Measurements from ENCODE around the gene NR1D1.

The NR1D1 gene

DNA sequence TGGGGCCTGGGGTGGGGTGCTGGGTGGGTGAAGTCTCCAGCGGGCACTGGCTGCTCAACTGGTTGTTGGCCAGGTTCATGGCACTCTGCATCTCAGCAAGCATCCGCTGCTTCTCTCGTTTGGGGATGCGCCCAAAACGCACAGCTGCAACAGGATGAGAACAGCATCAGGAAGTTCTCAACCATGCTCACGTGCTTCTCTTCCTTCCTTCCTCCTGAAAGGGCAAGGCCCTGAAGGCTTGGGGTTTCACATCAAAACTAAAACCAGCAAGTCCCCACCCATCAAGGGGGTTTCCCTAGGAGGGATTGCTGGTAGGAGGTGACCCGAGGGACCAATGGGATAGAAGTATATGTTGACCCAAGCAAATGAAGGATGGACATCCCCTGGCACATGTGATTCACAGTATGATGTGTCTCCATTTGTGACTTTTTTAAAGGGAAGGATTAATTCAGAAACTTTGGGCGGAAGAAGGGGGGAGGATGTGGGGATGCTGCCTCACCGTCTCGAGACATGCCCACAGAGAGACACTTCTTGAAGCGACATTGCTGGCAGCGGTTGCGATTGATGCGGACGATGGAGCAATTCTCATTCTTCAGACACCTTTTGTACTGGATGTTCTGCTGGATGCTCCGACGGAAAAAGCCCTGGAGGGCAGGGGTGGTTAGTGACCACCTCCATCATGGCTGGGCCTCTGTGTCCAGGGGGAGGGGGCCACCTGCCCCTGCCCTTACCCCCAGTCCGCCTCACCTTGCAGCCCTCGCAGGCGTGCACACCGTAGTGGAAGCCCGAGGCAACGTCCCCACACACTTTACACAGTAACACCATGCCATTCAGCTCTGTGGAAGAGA is 4.2 kb downstream of the NR1D1 start:
- DNase-seq = no peak

DNA sequence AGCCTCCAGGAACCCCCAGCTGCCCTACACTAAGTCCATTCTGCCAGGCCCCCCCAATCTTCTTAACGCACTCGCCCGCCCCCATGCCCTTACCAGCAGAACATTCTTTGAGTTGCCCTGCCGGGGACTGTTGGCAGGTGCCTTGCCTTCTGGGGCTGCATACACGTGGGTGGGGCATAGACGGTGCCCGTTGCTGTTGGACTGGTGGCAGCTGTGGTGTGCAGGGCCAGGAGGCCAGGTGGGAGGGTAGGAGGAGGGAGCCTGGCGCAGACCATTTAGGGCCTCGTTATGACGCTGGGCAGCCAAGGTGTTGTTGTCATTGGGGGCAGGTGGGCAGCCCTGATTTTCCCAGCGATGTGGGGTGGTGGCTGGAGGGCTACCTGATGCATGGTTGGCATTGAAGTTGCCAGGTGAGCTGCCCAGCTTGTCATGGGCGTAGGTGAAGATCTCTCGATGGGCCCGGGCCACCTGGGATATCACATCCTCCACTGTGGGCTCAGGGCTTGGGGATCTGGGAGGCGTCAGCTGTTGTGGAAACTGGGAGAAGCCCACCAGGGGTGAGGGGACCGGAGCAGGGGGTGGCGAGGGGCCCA is 4.9 kb downstream of the NR1D1 start:
- no peak for DNase-seq

DNA sequence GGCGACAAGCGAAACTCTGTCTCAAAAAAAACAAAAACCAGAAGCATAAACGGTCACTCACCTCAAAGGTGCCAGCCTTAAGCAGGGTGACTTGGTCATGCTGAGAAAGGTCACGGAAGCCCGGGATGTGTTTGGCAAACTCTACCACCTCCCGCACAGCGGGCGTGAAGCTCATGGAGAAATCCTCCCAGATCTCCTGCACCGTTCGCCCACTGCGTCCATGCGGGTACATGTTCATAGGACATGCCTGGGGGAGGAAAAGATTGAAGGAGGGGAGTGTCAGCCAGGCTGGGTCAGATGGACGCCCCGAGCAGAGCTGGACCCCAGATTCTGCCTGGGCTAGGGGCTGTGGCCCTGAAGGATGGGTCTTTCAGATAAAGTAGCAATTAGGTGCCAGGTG is 5.5 kb downstream of the NR1D1 start:
- DNase-seq = no peak

DNA sequence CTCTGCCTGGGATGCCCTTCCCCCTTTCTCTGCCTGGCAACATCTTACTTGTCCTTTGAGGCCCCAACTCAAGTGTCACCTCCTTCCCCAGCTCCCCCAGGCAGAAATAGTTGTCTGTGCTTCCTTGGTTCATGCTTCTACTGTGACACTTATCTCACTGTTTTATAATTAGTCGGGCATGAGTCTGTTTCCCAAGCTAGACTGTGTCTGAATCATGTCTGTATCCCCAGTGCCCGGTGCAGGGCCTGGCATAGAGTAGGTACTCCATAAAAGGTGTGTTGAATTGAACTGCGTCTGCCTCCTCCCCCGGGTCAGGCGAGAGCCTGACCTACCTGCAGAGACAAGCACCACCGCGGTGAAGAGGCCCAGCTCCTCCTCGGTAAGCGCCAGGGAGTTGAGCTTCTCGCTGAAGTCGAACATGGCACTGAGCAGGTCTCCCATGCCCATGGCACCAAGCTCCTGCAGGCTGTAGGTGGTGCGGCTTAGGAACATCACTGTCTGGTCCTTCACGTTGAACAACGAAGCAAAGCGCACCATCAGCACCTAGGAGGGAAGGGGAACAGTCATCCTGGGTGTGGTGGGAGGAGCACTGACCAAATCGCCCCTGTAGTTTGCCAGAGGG is 6.7 kb downstream of the NR1D1 start:
- DNase-seq = no peak

DNA sequence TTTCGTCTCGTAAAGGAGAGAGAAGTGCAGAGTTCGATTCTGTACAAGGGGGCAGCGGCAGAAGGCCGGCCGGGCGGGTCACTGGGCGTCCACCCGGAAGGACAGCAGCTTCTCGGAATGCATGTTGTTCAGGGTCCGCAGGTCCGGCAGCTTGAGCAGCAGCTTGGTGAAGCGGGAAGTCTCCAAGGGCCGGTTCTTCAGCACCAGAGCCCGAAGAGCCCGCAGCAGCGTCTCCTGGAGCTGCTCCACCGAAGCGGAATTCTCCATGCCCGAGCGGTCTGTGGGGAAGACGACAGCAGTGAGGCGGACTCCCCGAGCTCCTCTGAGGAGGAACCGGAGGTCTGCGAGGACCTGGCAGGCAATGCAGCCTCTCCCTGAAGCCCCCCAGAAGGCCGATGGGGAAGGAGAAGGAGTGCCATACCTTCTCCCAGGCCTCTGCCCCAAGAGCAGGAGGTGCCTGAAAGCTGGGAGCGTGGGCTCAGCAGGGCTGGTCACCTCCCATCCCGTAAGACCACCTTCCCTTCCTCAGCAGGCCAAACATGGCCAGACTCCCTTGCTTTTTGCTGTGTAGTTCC is 7.3 kb downstream of the NR1D1 start:
- DNase-seq = no peak

DNA sequence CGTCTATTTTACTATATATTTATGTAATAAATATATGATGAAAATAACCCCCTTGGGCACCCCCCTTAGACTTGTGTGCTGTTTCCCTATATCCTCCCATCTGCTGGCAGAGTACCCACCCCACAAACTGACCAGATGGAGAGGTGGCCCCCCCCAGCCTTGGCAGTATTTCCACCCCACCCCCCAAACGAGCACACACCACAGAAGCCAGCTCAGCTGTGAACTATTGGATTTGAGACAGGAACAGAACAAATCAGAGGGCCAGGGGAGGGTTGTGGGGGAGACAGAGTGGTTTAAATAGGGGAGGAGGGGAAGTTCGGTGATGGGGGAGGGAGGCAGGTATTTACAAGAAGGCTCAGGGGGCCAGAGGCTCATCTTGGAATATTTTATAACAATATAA is 7.8 kb downstream of the NR1D1 start:
- no peak for DNase-seq

DNA sequence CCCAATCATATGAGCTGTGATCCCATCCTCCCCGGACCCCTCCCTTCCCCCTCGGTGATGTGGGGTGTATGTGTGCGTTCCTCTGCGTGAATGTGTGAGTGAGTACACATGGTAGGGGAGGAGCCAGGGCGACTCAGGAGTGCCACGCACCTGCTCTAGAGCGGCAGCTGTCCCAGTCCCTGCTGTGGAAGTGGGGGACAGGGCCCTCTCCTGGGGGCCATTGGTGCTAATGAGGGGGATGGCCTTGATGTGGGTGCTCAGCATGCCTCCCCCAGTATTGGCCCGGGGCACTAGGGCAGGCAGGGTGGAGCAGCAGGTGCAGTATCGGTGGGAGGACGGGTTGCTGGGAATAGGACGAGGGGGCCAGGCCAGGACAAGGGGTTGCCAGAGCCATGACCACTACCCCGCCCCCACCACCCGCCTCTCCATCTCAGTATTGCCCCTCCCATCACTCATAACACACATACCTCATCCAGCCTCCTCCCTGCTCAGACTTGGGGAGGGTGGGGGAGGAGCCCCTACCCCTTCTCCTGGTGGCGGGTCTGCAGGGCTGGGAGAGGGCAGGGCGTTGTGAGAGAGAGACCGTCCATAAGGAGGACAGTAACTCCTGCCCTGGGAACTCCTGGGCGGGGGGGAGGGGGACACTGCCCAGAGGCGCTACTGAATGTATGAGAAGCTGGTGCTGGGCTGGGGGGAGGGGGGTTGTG is 8.5 kb downstream of the NR1D1 start:
- DNase-seq = no peak

DNA sequence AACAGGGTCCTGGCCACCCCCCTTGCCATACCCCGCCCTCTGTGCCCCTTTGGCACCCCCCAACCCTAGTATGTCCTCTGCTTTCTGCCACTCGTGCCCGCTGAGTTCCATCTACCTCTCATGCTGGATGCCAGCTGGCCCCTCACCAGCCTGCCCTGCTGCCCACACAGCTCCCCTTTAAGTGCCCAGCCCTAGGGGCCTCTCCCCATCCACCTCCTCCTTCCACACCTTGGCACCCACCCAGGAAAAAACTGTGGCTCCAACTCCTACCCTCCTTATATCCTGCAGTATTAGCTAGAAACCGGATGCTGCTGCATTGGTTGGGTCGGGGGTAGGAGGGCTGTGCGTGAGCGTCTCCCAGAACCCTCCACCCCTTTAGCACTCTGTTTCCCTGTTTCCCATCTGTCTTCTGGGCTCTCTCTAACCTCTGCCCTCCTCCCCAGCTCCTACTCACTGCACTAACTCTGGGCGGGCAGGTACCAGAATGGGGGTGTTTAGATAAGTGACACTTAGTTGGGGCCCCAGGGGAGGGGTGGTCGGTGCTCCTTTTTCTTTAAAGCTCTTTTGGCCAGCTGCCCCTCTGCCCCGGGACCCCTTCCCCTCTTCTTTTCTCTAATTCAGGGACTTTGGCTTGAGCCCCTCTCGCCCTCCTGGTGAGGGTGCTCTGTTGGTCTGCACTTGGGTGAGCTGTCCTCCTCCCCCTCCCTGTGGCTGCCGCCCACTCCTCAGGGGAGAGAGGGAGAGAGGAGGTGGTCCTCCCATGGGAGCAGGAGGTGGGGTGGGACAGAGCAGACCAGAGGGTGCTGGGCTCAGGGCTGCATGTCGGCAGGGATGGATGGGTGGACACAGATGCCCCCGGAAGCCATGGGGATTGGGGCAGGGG is 9.9 kb downstream of the NR1D1 start:
- no peak for DNase-seq

DNA sequence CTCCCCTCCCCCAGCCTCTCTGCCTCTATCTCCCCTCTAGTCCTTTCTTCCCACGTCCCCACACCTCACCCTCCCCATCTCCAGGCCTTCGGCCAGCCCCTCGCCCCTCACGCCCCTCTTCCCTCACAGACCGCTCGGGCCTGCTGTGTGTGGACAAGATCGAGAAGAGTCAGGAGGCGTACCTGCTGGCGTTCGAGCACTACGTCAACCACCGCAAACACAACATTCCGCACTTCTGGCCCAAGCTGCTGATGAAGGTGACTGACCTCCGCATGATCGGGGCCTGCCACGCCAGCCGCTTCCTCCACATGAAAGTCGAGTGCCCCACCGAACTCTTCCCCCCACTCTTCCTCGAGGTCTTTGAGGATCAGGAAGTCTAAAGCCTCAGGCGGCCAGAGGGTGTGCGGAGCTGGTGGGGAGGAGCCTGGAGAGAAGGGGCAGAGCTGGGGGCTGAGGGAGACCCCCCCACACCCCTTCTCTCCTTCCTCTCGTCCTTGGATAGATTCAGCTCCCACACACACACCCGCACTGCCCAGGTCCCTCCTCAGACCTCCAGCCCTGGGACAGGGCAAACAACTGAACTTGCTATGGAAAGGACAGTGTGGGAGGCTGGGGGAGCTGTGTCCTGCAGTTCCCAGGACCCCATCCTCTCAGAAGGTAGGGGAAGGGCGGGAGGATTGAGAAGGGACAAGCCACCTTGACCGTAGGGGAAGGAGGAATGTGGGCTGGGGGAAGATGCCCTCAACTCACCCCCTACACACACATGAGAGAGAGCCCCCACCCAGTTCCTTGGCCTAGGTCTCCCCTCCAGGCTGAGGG is 11.1 kb downstream of the NR1D1 start:
- no peak for DNase-seq

DNA sequence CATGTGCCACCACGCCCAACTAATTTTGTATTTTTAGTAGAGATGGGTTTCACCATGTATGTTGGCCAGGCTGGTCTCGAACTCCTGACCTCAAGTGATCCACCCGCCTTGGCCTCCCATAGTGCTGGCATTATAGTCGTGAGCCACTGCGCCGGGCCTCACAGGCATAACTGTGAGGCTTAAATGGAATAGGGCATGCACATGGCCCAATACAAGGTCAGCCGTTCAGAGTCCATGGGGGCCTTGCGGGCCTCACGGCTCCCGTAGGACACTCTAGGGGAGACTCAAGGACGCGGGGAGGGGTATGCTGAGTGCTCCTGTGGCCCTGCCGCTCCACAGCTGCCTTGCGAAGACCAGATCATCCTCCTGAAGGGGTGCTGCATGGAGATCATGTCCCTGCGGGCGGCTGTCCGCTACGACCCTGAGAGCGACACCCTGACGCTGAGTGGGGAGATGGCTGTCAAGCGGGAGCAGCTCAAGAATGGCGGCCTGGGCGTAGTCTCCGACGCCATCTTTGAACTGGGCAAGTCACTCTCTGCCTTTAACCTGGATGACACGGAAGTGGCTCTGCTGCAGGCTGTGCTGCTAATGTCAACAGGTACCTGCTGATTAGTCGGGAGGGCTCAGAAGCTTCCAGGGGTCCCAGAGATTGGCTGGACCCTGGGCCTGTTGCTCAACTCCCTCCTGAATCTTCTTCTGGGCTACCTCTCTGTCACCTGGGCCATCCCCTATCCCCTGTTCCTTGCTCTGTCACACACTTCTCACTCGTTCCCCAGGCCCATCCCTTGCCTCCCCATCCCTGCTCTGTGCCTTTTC is 12.3 kb downstream of the NR1D1 start:
- DNase-seq = no peak

DNA sequence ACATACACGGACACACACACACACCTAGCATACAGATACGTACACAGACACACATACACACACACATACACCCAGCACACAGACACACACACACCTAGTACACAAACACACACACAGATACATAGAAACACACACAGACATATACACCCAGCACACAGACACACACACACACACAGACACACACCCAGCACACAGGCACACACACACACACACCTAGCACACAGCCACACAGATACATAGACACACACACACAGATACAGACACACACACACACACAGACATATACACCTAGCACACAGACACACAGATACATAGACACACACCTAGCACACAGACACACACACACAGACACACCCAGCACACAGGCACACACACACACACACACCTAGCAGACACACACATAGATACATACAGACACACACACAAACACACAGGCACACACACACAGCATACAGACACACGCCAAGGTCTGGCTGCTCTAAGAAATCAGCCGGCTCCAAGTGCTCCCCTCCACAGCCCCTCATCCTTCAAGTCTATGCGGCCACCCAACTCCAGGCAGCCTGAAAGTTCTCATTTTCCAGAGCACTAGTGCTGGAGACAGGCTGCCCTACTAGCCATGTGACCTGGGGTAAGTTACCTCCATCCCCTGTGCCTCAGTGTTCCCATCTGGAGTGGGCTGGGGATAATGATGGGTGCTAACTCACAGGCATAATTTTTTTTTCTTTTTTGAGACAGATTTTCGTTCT is 13.2 kb downstream of the NR1D1 start:
- no peak for DNase-seq

DNA sequence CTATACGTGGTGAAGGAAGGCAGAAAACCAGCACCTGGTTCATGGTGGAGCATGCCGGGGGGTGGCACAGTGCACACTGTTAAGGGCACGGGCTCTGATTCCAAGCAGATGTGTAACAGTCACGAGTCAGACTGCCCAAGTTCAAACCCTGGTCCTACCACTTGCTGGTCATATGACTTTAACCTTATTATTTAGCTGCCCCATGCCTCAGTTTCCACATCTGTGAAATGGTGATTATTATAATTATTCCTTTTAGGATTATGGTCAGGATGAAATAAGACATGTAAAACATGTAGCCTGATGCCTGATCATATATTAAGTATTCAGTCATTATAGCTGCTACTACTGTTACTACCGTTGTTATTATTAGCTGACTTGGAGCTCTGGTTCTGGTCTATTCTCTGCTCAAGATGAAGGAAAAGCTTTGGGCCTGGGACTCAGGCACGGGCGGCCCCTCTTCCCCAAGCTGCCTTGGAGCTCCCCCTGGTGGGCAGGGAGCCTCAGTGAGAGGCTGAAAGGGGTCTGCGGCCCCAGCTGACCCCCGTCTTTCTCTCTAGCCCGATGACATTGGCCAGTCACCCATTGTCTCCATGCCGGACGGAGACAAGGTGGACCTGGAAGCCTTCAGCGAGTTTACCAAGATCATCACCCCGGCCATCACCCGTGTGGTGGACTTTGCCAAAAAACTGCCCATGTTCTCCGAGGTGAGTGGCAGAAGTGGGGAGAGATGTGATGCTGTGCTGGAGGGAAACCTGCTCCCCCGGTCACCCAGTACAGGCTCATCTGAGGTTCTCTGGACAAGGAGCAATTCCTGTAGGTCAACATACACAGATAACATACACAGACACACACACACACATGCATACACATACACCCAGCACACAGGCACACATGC is 14.0 kb downstream of the NR1D1 start:
- no peak for DNase-seq

DNA sequence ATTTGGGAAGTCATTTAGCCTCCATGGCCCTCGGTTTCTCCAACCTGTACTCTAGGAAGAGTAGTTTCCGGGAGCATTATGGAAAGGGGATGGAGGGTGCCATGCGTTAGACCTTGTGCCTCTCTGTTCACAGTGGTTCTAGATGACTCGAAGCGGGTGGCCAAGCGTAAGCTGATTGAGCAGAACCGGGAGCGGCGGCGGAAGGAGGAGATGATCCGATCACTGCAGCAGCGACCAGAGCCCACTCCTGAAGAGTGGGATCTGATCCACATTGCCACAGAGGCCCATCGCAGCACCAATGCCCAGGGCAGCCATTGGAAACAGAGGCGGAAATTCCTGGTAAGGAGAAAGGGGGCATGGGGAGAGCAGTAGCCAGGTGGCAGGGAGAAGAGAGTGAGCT is 15.9 kb downstream of the NR1D1 start:
- no peak for DNase-seq

DNA sequence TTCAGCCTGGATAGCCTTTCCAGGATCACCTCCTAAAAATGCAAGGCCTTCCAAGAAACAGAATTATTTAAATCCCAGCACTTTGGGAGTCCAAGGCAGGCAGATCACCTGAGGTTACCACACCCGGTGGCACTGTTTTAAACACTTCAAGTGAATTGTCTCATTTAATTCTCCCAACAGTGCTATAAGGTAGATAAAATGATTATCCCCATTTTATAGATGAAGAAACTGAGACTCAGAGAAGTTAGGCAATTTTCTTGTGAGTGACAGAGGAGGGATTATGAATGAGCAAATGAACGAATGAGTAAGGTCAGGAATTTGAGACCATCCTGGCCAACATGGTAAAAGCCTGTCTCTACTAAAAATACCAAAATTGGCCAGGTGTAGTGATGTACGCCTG is 20.8 kb downstream of the NR1D1 start:
- DNase-seq = no peak

DNA sequence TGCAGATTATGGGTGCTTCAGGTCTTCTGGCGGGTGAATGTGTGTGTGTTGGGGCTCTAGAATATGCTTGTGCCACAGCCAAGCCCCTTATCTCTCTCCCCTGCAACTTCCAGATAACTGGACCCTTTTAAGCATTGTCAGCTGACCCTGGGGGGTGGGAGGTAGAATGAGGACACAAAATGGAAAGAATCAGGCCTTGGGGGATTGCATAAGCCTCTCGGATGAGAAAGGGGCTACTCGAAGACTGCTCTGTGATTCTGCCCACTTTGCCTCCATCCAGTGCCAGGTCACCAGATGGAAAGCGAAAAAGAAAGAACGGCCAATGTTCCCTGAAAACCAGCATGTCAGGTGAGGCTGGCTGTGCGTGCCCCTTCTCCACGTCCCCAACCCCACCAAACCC is 23.8 kb downstream of the NR1D1 start:
- DNase-seq = no peak

DNA sequence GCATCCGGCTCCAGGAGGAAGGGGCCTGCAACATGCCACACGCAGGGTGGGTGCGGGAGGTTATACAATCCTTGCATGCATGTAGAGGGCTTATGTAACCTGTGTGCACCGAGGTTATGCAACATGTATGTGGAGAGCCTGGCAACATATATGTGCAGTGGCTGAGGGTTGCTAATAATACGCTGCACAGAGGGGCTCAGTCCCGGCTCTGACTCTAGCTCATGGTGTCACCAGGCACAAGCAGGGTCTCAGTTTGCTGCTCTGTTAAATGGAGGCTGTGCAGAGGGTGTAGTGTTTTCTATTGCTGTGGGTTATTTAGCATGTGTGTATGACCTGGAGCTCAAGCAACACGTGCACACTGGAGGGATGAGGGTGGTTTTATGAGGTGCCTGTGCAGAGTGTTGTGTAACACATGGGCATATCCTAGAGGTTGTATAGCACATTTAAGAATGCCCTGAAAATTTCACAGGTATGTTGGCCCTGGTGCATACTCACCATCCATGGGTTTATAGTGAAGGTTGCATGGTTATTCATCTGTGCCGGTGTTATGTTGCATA is 24.4 kb downstream of the NR1D1 start:
- no peak for DNase-seq

DNA sequence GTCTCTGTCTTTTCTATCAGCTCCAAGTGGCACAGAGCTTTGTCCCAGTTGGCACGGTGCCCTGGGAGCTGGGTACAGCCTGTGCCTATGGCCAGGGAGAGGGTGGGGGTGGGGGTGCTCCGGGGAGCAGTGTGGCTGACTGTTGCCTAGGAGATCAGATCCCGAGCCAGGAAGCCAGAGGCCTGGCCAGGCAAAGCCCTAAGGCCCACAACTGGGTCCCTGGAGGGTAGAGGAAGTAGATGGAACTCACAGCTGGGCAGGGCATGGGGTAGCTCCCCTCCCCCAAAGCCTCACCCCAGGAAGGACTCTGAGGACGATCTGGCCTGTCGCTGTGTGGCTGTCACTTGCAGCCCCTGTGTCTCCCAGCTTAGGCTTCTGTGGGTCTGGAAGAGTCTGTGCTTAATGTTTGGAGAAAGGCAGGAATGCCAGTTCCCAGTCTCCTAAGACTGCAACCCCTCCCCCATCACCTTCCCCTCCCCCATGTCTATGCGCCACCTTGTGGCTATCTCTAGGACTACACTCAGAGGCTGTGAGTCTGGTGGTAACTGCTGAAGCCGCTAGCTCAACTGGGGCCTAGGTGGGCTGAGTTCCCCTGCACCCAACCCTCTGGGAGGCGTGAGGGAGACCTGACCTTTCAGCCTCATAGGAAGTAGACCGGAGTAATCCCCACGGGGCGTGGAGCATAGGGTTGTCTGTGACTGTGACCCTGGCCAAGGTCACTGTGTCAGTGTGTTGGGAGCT is 25.0 kb downstream of the NR1D1 start:
- DNase-seq = no peak

DNA sequence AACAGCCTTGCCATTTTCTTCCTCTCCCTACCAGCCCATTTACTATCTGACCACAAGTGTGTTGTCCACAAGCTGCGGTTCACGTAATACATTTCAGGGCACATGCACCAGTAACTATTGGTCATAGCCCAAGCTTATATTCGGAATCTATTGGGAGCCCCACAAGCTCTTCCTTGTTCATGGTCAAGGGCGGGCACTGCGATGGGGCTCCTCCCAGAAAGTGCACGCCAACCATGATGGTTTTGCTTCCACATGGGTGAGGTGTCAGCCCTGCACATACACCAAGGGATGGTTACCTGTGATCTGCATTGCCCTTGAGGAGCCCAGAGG is 25.6 kb downstream of the NR1D1 start:
- no peak for DNase-seq

All from NCI-H526 treated with DMSO at 0.1 percent for 48 hours (cell line).